Superior temporal gyrus (tissue), 1 donor: Measurements from ENCODE around the gene EIF4E1B.
A peak's percentile ranks its signal among the peaks of the same experiment; 100 is the strongest.

Source experiments
- DNase-seq: peaks from one replicate; pipeline ENCODE4 v3.0.0-alpha.2; 2016; ENCODE audit errors: extremely low spot score

Gene EIF4E1B

DNA sequence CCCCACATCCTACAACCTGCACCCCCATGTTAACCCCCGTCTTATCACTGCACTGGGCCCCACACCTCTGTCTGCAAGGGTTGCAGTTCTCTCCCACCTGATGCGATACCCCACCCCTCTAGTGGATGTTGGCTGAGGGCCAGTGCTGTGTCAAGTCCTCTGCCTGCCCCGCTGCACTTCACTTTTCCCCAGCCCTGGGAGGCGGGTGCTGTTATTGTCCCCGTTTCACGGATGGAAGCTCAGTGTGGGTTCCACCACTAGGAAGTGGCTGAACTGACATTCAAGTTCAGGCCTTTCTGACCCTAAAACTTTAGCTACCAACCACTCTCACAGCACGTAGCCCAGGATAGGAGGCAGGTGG, 3.6 kb upstream of the EIF4E1B start:
- no peak for DNase-seq

DNA sequence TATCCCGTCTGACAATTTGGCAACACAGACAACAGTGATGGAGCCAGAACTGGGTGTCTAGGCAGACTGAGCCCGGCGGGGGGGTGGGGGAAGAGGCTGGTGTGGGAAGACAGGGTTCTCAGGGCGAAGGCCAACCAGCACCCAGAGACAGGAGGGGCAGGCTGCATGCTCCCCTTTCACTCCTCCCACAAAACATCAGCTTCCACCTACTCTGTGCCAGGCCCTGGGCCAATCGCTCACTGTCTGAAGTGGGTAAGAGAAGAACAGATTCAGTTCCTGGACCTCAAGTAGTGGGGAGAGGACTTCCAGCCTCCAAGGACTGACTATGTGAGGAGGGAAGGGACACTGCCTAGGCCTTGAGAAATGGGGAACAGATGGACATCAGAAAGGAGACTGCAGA, 2.9 kb upstream of the EIF4E1B start:
- no peak for DNase-seq

DNA sequence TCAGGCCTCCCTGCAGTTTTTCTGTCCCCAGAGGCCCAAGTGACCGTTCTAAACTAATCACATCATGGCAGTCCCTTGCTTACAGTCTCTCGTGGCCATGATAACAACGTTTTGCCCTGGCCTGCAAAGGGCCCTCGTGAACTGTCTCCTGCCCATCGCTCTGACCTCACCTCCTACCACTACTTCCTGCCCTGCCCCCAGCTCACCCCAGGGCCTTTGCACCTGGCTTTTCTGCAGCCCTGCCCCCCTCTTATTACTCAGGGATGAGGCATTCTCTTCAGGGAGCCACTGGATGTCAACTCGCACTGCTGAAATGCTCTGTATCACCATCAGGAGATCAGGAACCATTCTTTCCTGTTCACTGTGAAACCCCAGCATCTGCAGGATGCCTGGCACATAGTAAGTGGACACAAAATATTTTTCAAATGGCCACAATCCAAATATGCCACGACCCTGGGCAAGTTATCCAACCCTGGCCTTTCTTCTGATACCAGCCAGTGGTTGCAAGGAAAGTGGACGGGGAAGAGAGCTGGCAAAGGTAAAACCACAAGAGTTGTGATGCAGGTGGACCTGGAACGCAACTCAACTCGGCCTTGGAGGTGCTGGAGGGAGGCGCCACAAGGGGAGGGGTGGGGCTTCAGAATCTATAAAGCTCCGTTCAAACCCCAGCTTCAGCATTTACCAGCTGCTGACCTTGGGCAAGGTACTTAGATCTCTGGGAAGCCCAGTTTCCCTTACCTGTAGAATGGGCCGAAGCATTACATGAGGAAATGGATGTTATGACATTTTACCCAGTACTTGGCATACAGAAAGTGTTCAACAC, 1.9 kb upstream of the EIF4E1B start:
- no peak for DNase-seq

DNA sequence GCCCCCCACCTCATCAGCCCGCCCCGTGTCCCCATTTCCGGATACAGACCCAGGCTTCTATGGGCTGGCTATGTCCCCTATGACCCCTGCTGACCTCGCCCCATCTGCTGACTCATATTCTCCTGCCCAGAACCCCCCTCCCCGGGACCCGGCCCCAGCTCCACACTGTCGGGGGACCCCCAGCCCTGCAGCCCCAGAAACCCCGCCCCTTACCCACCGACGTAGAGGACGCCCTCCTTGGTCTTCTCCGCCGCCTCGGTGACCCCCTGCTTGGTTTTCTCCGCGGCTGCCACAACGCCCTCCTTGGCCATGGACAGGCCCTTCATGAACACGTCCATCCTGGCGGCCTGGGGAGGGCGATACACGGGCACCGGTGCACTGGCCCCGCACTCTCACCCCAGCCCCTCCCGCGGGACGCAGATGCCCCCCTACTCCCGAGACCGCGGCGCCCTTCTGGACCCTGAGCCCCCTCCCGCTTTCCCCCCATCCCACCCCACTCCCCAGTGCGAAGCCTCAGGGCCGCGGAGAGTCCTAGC, 1.1 kb upstream of the EIF4E1B start:
- no peak for DNase-seq

DNA sequence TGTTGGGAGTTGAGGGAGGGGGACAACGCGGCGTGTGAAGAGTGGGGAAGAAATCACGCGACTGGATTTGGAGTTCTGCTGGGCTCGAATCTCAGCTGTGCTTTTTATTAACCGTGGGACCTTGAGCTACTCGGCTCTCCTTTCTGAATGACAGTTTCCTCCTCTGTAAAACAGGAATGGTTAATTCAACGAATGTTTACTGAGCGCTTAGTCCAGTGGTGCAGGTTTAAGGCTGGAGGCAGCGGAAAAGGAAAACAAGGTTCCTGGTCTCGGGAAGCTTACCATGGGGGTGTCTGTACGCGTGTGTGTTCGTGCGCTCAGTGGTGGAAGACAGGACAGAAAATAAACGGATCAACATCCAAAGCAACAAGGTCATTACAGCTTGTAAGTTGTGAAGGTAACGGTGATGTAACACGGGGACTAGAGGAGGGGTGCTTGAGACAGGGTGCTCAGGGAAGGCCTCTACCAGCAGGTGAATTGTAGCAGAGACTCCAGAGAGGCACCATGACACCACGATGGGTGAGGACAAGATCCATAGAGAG, 277 bp downstream of the EIF4E1B start:
- peak; percentile 32 for DNase-seq

DNA sequence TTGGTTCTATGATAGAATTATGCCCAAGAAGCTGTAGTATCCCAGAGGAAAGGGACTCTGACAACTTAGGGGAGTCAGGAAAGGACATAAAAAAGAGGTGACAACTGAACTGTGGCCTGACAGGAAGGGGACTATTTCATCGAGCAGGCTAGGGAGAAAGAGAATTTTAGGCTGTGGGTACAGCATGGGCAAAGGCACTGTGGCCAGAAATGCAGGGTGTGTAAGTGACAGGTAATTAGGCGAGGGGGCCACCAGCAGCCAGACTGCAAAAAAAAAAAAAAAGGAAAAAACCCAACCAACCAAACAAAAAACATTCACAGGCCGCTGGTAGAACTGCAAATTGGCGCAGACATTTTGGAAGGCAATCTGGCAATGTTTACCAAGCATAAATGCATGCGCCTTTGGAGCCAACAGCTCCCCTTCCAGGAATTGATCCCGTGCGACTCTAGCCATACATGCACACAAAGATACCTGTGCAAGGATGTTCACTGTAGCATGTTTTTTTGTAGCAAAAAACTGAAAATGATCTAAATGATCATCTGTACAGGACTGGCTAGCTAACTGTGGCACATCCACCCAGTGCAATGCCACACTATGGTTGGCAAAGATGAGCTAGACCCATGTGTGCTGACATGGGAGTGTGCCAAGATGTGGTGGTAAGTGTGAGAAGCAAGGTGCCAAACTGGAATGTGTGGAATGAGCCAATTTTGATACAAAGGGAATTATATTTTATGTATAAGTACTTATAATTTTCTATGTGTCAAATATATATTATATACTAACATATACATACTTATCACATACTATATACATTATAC, 1.1 kb downstream of the EIF4E1B start:
- peak; percentile 32 for DNase-seq

DNA sequence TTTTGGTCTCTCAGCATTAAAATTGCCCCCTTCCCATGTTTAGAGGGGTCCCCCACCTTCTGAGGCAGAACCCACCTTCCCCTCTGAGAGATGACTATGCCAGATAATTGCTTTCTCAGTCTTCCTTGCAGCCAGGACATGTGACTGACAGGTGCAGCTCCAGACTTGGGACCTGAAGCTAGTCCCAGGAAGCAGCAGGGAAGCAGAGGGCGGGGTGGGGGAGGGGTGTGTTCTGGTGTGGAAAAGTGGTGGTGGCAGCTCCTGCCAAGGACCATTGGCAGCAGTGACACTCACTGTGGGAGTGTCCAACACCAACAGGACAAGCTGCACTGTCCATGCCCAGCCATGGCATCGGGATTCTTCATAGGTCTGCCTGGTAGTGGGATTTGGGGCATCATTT, 2.3 kb downstream of the EIF4E1B start:
- no peak for DNase-seq

DNA sequence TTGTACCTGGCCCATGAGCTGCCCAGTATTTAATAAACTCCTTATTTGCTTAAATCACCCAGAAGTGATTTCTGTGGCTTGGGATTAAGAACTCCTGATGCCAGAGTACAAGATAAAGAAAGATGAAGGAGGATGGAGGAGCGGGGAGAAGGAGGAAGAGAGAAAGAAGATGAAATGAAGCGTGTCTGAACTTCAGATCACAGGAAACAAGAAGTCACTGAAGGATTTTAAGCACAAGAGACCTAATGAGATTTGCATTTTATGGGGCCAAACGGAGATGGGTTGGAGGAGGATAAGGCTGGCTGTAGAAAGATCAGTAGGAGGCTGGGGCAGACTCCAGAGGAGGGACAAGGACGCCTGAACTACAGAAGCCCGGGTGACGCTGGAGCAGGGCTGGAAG, 3.1 kb downstream of the EIF4E1B start:
- no peak for DNase-seq

DNA sequence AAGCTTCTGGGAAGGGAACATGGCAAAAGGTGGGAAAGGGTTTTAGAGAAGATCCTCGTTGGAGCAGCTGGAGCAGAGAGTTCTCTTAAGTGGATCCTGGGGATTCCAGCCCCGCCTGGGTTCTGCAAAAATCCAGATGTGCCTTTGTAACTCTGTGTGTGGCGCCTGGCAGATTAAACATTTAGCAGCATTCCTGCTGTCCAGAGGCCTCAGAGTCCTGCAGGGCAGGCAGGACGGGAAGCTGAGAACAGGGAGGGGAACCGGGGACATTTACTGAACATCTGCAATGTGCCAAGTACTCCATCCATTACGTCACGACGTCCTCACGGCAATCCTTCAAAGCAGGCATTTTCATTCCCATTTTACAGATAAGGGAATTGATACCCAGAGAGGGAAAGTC, 6.0 kb downstream of the EIF4E1B start:
- no peak for DNase-seq

DNA sequence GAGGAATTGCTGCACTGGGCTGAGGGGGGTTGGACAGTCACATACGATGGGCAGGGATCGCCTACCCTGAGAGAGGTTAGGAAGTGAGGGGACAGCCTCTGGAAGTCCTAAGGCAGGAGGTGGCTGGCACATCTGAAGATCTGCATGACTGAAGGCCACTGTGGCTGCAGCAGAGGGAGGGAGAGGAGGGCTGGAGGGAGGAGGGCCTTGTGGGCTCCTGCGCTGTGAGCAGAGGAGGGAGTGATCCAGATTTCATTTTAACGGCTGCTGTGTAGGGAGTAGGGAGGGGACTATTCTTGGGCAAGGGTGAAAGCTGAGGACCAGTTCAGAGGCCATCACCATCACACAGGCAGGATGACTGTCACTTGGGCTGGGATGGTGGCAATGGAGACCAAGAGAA, 7.1 kb downstream of the EIF4E1B start:
- DNase-seq, result no peak

DNA sequence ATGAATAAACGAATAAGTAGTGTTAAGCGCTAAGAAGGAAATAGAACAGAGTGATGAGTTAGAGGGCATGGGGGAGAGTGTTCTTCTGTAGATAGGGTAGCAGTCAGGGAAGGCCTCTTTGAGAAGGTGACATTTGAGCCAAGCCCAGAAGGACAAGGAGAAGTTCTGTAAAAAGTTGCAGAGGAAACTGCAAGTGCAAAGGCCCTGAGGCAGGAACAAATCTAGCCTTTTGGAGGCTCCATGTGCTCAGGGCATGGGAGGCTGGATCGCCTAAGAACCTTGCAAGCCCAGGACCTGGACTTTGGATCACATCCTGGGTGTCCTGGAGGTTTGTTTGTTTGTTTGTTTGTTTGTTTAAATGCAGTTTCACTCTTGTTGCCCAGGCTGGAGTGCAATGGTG, 8.0 kb downstream of the EIF4E1B start:
- DNase-seq, result no peak

DNA sequence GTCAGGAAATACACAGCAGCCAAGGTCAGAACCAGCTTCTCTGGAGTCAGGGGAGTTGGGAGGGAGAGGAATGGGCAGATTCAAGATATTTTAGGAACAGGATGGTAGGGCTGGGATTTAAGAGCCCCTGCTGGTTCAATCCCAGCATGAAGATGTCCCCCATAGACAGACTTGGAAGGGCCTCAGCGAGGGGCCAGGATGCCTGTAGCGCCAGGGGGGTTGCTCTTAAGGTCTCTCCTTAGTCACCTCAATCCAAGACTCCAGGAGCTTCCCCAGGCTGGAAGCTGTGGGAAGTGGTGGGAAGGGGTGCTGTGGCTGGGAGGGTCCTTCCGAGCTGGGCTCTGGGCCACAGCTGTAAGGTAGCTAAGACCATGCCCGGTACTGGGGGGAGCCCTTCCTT, 8.7 kb downstream of the EIF4E1B start:
- no peak for DNase-seq

DNA sequence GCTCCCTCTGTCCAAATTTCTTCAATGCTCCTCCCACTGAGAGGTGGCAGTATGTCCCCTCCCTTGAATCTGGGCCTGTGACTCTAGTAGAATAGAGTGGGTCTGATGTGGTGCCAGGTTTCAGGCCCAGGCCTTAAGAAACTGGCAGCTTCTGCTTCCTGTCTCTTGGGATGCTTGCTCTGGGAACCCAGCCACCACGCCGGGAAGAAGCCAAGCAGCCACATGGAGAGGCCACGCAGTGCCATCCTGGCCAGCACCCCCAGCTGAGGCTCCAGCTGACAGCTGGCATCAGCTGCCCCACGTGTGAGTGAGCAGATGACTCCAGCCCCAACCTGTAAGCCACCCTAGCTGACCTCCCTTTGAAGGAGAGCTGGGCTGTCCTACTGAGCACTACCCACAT, 9.5 kb downstream of the EIF4E1B start:
- no peak for DNase-seq

DNA sequence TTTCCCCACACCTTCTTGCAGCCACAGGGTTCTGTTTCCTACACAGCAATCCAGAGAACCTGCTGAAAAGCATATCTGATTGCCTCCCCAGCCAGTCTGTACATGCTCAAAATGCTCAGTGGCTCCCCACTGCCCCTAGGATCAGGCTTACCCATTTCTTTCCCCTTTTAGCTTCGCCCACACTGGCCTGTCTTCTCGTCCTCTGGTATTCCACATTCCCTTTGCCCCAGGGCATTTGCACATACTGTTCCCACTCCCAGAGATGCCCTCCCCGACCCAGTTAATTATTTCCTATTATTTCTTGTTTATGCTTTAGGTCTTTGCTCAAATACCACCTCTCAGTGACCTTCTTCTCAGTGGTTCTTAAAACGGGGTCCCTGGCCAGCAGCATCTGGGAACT, 10.1 kb downstream of the EIF4E1B start:
- DNase-seq, result no peak

DNA sequence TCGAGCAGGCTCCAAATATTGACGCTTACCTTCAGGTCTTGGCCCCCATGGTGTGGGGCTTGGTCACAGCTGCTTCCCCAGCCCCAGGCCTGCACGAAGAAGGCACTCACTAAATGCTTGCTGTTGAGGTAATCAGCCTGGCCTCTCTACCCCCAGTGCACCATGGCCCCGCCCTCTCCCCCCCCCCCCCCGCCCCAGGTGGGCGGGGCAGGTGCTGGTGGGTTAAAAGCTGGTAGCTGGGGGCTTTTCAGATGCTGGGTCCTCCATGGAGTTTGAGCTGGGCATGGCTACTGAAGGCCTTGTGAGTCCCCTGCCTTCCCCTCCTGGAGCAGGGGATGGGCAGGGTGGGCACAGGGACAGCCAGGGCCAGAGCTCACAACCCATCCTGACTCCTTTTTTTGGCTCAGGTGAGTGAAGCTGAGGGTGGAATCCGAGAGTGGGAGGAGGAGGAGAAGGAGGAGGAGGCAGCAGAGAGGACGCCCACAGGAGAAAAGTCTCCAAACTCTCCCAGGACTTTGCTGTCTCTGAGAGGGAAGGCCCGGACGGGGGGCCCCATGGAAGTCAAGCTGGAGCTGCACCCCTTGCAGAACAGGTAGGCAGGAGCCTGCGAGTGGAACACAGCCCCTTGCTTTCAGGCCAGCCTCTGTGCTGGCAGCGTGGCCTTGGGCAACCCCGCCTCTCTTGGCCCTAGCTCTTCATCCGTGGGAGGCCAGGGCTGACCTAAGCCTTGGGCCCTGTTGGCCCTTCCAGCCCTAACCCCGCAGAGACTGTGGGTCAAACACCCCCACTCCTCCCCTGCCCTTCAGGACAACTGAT, 12.4 kb downstream of the EIF4E1B start:
- DNase-seq, result no peak

DNA sequence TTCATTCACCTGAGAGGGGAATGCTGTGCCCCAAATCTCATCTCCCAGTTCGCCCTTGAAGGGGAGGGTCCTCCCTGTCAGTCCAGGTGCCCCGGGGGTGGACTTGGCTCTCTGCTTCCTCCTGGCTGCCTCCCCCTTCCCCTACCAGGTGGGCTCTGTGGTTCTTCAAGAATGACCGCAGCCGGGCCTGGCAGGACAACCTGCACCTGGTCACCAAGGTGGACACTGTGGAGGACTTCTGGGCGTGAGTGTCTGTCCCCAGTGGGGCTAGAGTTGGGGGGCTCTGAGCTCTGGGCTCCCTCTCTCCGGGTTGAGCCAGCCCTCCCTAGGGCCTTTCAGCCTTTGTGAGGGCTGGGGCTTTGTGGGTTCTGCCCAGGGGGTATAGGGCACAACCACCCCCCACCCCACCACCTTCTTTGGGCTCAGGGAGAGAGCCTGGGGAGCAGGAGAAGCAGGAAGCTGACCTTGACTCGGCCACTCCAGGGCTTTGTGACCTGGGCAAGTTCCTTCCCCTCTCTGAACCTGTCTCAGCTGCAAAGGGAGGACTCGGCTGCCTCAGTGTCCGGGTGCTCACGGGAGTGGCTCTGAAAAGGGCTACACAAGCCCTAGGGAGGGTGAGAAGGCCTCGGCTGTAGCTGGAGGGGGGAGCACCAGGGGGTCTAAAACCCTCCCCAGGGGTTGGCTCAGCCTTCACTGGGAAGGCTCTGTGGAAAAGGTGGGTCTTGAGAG, 13.2 kb downstream of the EIF4E1B start:
- DNase-seq, result no peak

DNA sequence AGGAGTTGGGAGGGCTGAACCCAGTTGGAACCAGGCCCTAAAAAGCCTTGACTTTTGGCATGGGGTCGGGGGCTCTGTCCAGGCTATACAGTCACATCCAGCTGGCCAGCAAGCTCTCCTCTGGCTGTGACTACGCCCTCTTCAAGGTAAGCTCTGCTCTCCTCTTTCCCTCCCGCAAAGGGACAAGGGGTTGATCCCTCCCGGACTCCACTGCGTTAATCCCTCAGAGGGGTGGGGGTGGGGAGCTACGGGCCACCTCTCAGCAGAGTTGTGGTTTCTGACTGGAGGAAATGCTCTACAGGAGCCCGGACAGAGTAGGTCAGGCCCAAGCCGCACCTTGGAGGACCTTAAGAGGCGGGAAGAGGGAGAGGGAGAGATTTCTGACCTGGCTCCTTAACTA, 13.8 kb downstream of the EIF4E1B start:
- no peak for DNase-seq

DNA sequence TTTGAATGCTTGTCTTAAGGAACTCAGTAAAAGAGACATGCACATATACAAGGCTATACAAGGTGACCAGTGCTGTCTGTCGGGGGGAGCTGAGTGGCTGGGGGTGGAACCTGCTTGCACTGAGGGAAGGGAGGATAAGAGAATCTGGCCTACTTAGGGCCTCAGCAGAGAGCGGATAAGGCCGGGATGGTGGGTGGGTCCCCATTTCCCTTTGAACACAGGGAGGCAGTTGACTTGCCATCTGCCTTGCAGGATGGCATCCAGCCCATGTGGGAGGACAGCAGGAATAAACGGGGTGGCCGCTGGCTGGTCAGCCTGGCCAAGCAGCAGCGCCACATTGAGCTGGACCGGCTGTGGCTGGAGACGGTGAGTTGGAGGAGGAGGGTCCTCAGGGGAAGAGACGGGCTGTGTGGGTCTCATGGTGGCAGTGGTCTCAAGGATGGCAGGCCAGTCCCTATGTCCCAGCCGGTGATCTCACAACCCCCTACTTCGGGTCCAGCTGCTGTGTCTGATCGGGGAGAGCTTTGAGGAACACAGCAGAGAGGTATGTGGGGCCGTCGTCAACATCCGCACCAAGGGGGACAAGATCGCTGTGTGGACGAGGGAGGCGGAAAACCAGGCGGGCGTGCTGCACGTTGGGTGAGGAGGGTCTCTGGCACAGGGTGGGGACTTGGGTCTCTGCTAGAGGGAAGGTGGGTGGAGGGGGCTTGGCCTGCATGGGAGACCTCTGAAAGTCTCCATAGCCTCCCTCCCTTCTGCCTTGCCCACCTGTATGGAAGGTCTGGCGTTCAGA, 14.6 kb downstream of the EIF4E1B start:
- no peak for DNase-seq

DNA sequence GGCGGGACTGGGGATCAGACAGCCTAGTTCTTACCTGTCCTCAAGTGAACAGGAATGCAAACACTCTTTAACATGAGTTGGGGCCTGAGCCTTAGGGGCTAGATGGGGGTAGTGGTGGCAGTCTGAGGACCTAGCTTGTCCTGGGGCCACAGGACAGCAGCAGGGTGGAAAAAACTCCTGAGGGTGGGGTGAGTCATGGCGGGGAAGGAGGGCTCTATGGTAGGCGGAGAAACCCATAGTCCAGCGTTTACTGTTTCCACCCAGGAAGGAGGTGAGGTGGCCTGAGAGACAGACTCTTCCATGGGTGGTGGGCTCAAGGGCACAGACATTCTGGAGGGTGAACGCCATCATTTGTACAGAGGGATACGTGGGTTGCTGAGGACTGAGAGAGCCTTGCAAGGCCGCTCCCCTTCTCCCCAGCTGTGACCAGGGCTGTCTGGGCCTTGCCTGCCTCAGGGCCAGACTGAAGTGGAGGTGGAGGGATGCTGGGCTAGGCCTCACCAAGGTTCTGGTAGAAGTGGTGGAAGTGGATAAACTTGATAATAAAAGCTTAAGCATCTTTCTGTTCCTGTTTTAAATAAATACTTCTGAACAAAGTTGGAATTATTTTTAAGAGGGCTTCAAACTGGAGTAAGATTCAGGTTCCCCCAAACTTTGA, 15.7 kb downstream of the EIF4E1B start:
- DNase-seq, result no peak

DNA sequence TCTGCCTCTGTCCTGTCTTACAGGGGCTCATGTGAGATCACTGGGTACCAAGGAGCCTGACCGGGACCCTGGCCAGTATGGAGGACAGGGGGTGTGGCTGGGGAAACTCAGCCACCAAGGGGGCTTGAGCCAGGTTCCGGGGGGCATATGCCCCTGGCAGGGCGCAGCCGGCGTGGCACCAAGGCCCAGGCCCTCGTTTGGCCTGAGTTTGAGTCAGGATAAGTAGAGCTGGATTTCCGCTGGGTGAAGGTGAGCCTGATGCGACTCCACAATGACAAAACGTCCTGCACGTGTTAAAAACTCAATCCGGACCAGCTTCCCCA, 16.2 kb downstream of the EIF4E1B start:
- DNase-seq, result no peak
